Activated CD4-positive, alpha-beta T cell treated with anti-CD3 and anti-CD28 coated beads for 36 hours (primary cell): ENCODE measurements around the gene STARD5. TPM values are rescaled to one million over a fixed set of nuclear protein-coding genes. Genes with fewer than 3 reads are reported as not detected.

Experiments
- ATAC-seq: fragments of 200-7000 bp; cut with Tn5 transposase; one replicate; pipeline ENCODE4 v1.10.0; 2021; ENCODE audit warnings: mild to moderate bottlenecking, moderate library complexity
- CTCF ChIA-PET: fragments of 350-600 bp; sonication (Branson Sonifier 250); formaldehyde crosslinking; loops from one replicate; lab custom pipeline; 2021; ENCODE audit warnings: antibody characterized with exemption; lab: Charles Lee
- POLR2A ChIA-PET: fragments of 350-600 bp; sonication (Branson Sonifier 250); formaldehyde crosslinking; loops from one replicate; lab custom pipeline; 2021; ENCODE audit warnings: antibody characterized with exemption, inconsistent platforms; lab: Charles Lee
- DNase-seq: peaks from one replicate; pipeline ENCODE4 v3.0.0-alpha.2; 2020
- H3K27ac Mint-ChIP-seq: one replicate; pipeline ENCODE4 v1.8.0; 2021; ENCODE audit warnings: mixed read lengths
- H3K27me3 Mint-ChIP-seq: one replicate; pipeline ENCODE4 v1.8.0; 2021; ENCODE audit warnings: mixed read lengths
- H3K36me3 Mint-ChIP-seq: one replicate; pipeline ENCODE4 v1.8.0; 2021; ENCODE audit warnings: low read depth, mixed read lengths
- H3K4me1 Mint-ChIP-seq: one replicate; pipeline ENCODE4 v1.8.0; 2021; ENCODE audit warnings: mixed read lengths
- H3K4me3 Mint-ChIP-seq: one replicate; pipeline ENCODE4 v1.8.0; 2021; ENCODE audit warnings: mild to moderate bottlenecking, moderate library complexity, mixed read lengths
- H3K9me3 Mint-ChIP-seq: one replicate; pipeline ENCODE4 v1.8.0; 2021; ENCODE audit warnings: low read depth, mixed read lengths
- intact Hi-C, 2 experiments: fragments of 100-400 bp; cut with DNase I in 1 of 2; cut with micrococcal nuclease in 1 of 2; formaldehyde crosslinking; loops; one replicate each; pipeline versions ENCODE4 v1.14.2 to v1.15.1; 2022 to 2024; cut with DNase I, micrococcal nuclease
- total RNA-seq, 2 experiments: library from RNA; stranded (reverse); gene quantifications; one replicate each; pipeline ENCODE4 v1.2.3, GENCODE V29; 2021

Gene STARD5, protein sequence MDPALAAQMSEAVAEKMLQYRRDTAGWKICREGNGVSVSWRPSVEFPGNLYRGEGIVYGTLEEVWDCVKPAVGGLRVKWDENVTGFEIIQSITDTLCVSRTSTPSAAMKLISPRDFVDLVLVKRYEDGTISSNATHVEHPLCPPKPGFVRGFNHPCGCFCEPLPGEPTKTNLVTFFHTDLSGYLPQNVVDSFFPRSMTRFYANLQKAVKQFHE
- total RNA-seq = 1 to 10 TPM; 8.9 to 9.2 TPM

GRCh38 chr15:81323944-81324881, at the start of gene STARD5:
Gene STARD5 (minus strand): TSS chr15:81324141. CDS start chr15:81324099, 42 bp downstream.
- no peaks in the 10 kb centered on the region for H3K27me3 Mint-ChIP-seq
- peaks cover 27% of the 10 kb centered on the region for H3K4me1 Mint-ChIP-seq
- CTCF ChIA-PET = interaction anchor here (0.7 to 2.5 kb wide), 9 partner anchors 11 to 67 kb away, joined by 3 to 18 read pairs (median 4); no protein-coding TSS in a partner anchor
- H3K9me3 Mint-ChIP-seq = no peaks in the 10 kb centered on the region
- H3K27ac Mint-ChIP-seq = peak within 1 kb of the TSS; percentile 90
- intact Hi-C loops = loop anchor here (1.0 to 5.0 kb wide), 7 partner anchors 22 to 722 kb away; partner anchors contain the start of genes MESD (in 1 of the 2) and MEX3B (in 1 of the 2)
- DNase-seq = peak; percentile 98
- POLR2A ChIA-PET = interaction anchor here (0.7 to 2.1 kb wide), 9 partner anchors 15 to 938 kb away, joined by 3 to 23 read pairs (median 6); partner anchors contain the start of genes EFL1 and SAXO2
- H3K36me3 Mint-ChIP-seq = peaks cover 11% of the 10 kb centered on the region
- H3K4me3 Mint-ChIP-seq = peak within 1 kb of the TSS; percentile 95
- peak; percentile 99 for ATAC-seq

GRCh38 chr15:81373176-81373575, 49.2 kb upstream of the STARD5 start:
- no peak overlapping the region for H3K27ac Mint-ChIP-seq
- ChIA-PET POLR2A (no interaction called here), CTCF (interaction anchor here (0.6 to 1.1 kb wide), 2 partner anchors 37 kb away, joined by 3 read pairs; no protein-coding TSS in a partner anchor)
- H3K4me3 Mint-ChIP-seq = no peak overlapping the region
- H3K27me3 Mint-ChIP-seq = no peaks in the 10 kb centered on the region
- H3K4me1 Mint-ChIP-seq = no peaks in the 10 kb centered on the region
- H3K36me3 Mint-ChIP-seq = no peaks in the 10 kb centered on the region
- intact Hi-C loops = no loop called here
- H3K9me3 Mint-ChIP-seq = no peaks in the 10 kb centered on the region
- DNase-seq = no peak
- no peak for ATAC-seq

DNA sequence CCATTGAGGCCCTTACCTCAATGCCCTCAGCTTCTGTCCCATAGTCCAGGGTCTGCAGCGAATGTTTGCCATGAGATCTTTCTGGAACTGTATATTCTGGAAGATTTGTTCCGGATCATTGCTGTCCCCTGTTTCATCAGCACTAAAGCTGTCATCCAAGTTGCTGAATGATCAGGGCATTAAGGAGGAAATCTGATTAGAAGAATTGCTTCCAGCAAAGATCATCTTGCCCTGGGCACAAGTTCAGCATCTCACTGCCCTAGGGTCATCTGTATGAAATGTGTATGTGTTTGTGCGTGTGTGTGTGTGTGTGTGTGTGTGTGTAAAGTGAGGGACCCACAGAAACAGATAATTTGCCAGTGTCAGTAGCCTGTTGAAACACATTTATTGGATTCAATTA, 48.6 kb upstream of the STARD5 start:
- H3K4me1 Mint-ChIP-seq = no peaks in the 10 kb centered on the region
- H3K9me3 Mint-ChIP-seq = no peaks in the 10 kb centered on the region
- no peak overlapping the region for H3K27ac Mint-ChIP-seq
- DNase-seq (no peak), ATAC-seq (no peak)
- CTCF ChIA-PET = interaction anchor here (0.6 to 1.1 kb wide), 3 partner anchors 37 to 38 kb away, joined by 3 read pairs; no protein-coding TSS in a partner anchor
- no peaks in the 10 kb centered on the region for H3K36me3 Mint-ChIP-seq
- POLR2A ChIA-PET = no interaction called here
- intact Hi-C loops = no loop called here
- no peaks in the 10 kb centered on the region for H3K27me3 Mint-ChIP-seq
- H3K4me3 Mint-ChIP-seq = no peak overlapping the region

GRCh38 chr15:81363718-81364500, 40.0 kb upstream of the STARD5 start:
- no peak for ATAC-seq
- CTCF ChIA-PET = interaction anchor here (0.8 kb wide), 1 partner anchor 101 kb away, joined by 3 read pairs; no protein-coding TSS in a partner anchor
- H3K27ac Mint-ChIP-seq = no peak overlapping the region

DNA sequence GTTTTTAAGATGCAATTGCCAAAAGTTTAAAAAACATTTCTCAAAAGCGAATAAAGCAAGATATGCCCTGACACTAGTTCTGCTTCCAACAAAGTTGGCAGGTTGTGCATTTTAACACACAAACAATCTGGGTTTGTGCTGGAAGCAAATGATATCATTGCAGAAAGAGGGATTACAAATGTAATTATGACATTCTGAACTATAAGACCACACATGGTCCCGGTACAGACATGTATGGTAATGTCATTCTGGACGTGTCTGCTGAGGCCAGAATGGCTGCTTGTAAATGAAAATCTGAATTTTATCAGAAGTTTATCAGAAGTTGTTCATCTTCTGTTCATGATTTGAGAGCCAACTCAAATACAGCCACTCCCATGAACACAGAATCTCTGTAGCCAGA, 39.3 kb upstream of the STARD5 start:
- Mint-ChIP-seq H3K27ac (no peak overlapping the region), H3K9me3 (no peaks in the 10 kb centered on the region), H3K27me3 (no peaks in the 10 kb centered on the region), H3K4me3 (no peak overlapping the region), H3K4me1 (no peaks in the 10 kb centered on the region), H3K36me3 (no peaks in the 10 kb centered on the region)
- ATAC-seq = no peak
- CTCF ChIA-PET = interaction anchor here (0.8 kb wide), 1 partner anchor 101 kb away, joined by 3 read pairs; no protein-coding TSS in a partner anchor
- intact Hi-C loops = no loop called here
- DNase-seq = no peak
- POLR2A ChIA-PET = no interaction called here

More at GRCh38 chr15:81363718-81364500, 40.0 kb upstream of the STARD5 start:
- no peak for DNase-seq
- intact Hi-C loops = no loop called here
- POLR2A ChIA-PET = no interaction called here
- Mint-ChIP-seq H3K4me1 (no peaks in the 10 kb centered on the region), H3K27me3 (no peaks in the 10 kb centered on the region), H3K36me3 (no peaks in the 10 kb centered on the region), H3K4me3 (no peak overlapping the region), H3K9me3 (no peaks in the 10 kb centered on the region)

GRCh38 chr15:81362790-81363189, 38.8 kb upstream of the STARD5 start:
- Mint-ChIP-seq H3K27me3 (no peaks in the 10 kb centered on the region), H3K9me3 (no peaks in the 10 kb centered on the region), H3K4me3 (no peak overlapping the region), H3K36me3 (no peaks in the 10 kb centered on the region), H3K4me1 (no peaks in the 10 kb centered on the region), H3K27ac (no peak overlapping the region)
- intact Hi-C loops = no loop called here
- ATAC-seq (no peak), DNase-seq (no peak)
- POLR2A ChIA-PET = interaction anchor here (0.6 kb wide), 1 partner anchor 228 kb away, joined by 5 read pairs; no protein-coding TSS in a partner anchor
- CTCF ChIA-PET = no interaction called here

GRCh38 chr15:81361891-81362290, 38.0 kb upstream of the STARD5 start:
- ATAC-seq (no peak), DNase-seq (no peak)
- ChIA-PET CTCF (interaction anchor here (0.5 to 1.5 kb wide), 3 partner anchors 15 to 164 kb away, joined by 3 read pairs; no protein-coding TSS in a partner anchor), POLR2A (no interaction called here)
- H3K27ac Mint-ChIP-seq = no peak overlapping the region
- intact Hi-C loops = no loop called here
- H3K9me3 Mint-ChIP-seq = no peaks in the 10 kb centered on the region
- H3K4me1 Mint-ChIP-seq = no peaks in the 10 kb centered on the region
- no peaks in the 10 kb centered on the region for H3K27me3 Mint-ChIP-seq
- no peaks in the 10 kb centered on the region for H3K36me3 Mint-ChIP-seq
- no peak overlapping the region for H3K4me3 Mint-ChIP-seq

DNA sequence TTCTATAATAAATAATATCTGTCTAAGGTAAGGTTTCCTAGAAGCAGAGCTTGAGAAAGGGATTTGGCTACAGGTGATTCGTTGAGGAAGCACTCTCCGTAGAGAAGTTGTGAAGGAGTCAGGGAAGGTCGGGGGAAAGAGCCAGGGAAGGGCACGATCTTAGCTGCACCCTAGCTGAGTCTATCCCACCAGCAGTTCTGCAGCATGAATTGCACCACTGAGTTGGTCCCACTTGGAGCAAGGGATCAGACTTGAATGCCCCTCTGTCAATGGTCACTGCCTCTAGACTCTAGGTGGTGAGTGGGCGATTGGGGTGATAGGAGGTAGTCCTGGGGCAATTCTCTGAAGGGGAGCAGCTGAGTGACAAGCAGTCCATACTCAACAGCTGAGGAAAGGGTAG, 36.5 kb upstream of the STARD5 start:
- DNase-seq (no peak), ATAC-seq (no peak)
- Mint-ChIP-seq H3K27ac (no peak overlapping the region), H3K27me3 (no peaks in the 10 kb centered on the region), H3K4me1 (no peaks in the 10 kb centered on the region), H3K4me3 (no peak overlapping the region), H3K36me3 (no peaks in the 10 kb centered on the region), H3K9me3 (no peaks in the 10 kb centered on the region)
- CTCF ChIA-PET = interaction anchor here (1.0 to 1.5 kb wide), 2 partner anchors 86 to 95 kb away, joined by 3 to 4 read pairs; no protein-coding TSS in a partner anchor
- POLR2A ChIA-PET = no interaction called here
- intact Hi-C loops = no loop called here

DNA sequence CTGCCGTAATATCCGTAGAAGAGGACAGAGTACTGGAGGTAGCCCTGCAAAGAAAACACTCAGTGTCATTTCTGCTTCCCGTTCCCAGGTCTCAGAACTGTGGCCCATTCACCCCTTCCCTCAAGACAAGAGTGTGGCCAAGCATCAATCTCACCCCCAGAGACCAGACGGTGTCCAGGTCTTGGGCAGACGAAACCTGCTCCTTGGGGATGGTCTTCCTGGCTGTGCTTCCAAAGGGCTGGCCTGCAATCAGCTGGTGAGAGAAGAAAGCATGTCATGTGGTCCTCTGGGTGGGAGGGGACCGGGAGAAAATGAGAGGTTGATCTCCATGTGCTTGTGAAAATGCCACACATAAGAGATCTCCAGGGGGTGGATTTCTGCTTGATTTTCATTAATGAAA, 34.3 kb upstream of the STARD5 start:
- Mint-ChIP-seq H3K27ac (no peak overlapping the region), H3K27me3 (no peaks in the 10 kb centered on the region), H3K4me3 (no peak overlapping the region), H3K9me3 (no peaks in the 10 kb centered on the region), H3K36me3 (no peaks in the 10 kb centered on the region), H3K4me1 (no peaks in the 10 kb centered on the region)
- CTCF ChIA-PET = interaction anchor here (0.6 to 3.6 kb wide), 4 partner anchors 13 to 388 kb away, joined by 3 to 18 read pairs (median 5); no protein-coding TSS in a partner anchor
- no peak for ATAC-seq
- POLR2A ChIA-PET = interaction anchor here (0.6 kb wide), 1 partner anchor 119 kb away, joined by 3 read pairs; no protein-coding TSS in a partner anchor
- intact Hi-C loops = no loop called here
- DNase-seq = no peak

GRCh38 chr15:81357180-81357686, 33.3 kb upstream of the STARD5 start:
- ChIA-PET CTCF (interaction anchor here (0.6 to 3.6 kb wide), 8 partner anchors 10 to 91 kb away, joined by 3 to 18 read pairs (median 4); no protein-coding TSS in a partner anchor), POLR2A (no interaction called here)
- no peak for DNase-seq
- Mint-ChIP-seq H3K4me3 (no peak overlapping the region), H3K4me1 (no peaks in the 10 kb centered on the region), H3K9me3 (no peaks in the 10 kb centered on the region), H3K27ac (no peak overlapping the region), H3K36me3 (no peaks in the 10 kb centered on the region), H3K27me3 (no peaks in the 10 kb centered on the region)
- intact Hi-C loops = no loop called here
- no peak for ATAC-seq
